CD14-positive monocyte (primary cell): ENCODE data around the gene WDFY4. TPM values are rescaled to one million over a fixed set of nuclear protein-coding genes. Genes with fewer than 3 reads are reported as not detected.
A peak's percentile ranks its signal among the peaks of the same experiment; 100 is the strongest.

Experiments used
- DNase-seq, 3 donors: peaks; one replicate each; pipeline ENCODE4 v3.0.0-alpha.2; 2011 to 2022
- H2AFZ ChIP-seq: 2 replicates; pipeline ENCODE4 v1.6.0; 2012; ENCODE audit warnings: mild to moderate bottlenecking, low read depth, low read length, inconsistent platforms; ENCODE audit not compliant: insufficient read depth, poor library complexity, severe bottlenecking
- H3K27ac ChIP-seq, 2 donors: 1 replicate in 1 of 2; 2 replicates in 1 of 2; pipeline ENCODE4 v1.5.1; 2012 to 2013; ENCODE audit warnings: low read length in 2 of 2, control low read depth in 1 of 2, inconsistent platforms in 1 of 2, low read depth in 1 of 2, mild to moderate bottlenecking in 1 of 2
- H3K27me3 ChIP-seq, 2 donors: one replicate each; pipeline versions ENCODE4 v1.6.0 to v1.6.1; 2011 to 2013; ENCODE audit warnings: low read length in 2 of 2; ENCODE audit not compliant: control insufficient read depth in 2 of 2, insufficient read depth in 2 of 2
- H3K36me3 ChIP-seq, 2 donors: replicated peaks in 1 of 2; 1 replicate in 1 of 2; 2 replicates in 1 of 2; pipeline versions ENCODE4 v1.5.1 to v1.6.1; 2012 to 2013; ENCODE audit warnings: low read length in 2 of 2, control low read depth in 1 of 2, inconsistent platforms in 1 of 2, mild to moderate bottlenecking in 1 of 2; ENCODE audit not compliant: insufficient read depth in 2 of 2, control insufficient read depth in 1 of 2
- H3K4me1 ChIP-seq, 2 donors: 1 replicate in 1 of 2; 2 replicates in 1 of 2; pipeline versions ENCODE4 v1.5.1 to v1.6.1; 2012 to 2013; ENCODE audit warnings: low read length in 2 of 2, control low read depth in 1 of 2, inconsistent platforms in 1 of 2, mild to moderate bottlenecking in 1 of 2, moderate library complexity in 1 of 2; ENCODE audit not compliant: insufficient read depth in 2 of 2, control insufficient read depth in 1 of 2
- H3K4me2 ChIP-seq: replicated peaks from 2 replicates; pipeline ENCODE3; 2012; ENCODE audit warnings: low read length, moderate library complexity, mild to moderate bottlenecking; ENCODE audit not compliant: poor library complexity, severe bottlenecking; ENCODE audit errors: extremely low read depth
- H3K4me3 ChIP-seq, 3 experiments: fragments of 200-600 bp in 1 of 3; sonication (generic) in 1 of 3; replicated peaks in 1 of 3; 1 replicate in 2 of 3; 2 replicates in 1 of 3; pipeline ENCODE4 v1.5.1; 2011 to 2013; ENCODE audit warnings: low read length in 3 of 3, mild to moderate bottlenecking in 3 of 3, control low read depth in 2 of 3, low read depth in 2 of 3, inconsistent platforms in 1 of 3, moderate library complexity in 1 of 3
- H3K79me2 ChIP-seq: 2 replicates; pipeline ENCODE4 v1.6.0; 2012; ENCODE audit warnings: mild to moderate bottlenecking, control low read depth, inconsistent platforms, low read length, moderate library complexity; ENCODE audit not compliant: insufficient read depth
- H3K9ac ChIP-seq: 2 replicates; pipeline ENCODE4 v1.6.0; 2017; ENCODE audit warnings: low read length, mild to moderate bottlenecking; ENCODE audit not compliant: insufficient read depth, poor library complexity, severe bottlenecking
- H3K9me3 ChIP-seq, 2 donors: replicated peaks in 1 of 2; 1 replicate in 1 of 2; 2 replicates in 1 of 2; pipeline versions ENCODE4 v1.5.1 to v1.6.1; 2012 to 2013; ENCODE audit warnings: low read length in 2 of 2, control low read depth in 1 of 2; ENCODE audit not compliant: control insufficient read depth in 1 of 2, insufficient read depth in 1 of 2
- H4K20me1 ChIP-seq: 2 replicates; pipeline ENCODE4 v1.6.0; 2012; ENCODE audit warnings: mild to moderate bottlenecking, low read length, control low read depth, moderate library complexity; ENCODE audit not compliant: insufficient read depth
- H3K27ac Mint-ChIP-seq, 7 donors: one replicate each; pipeline ENCODE4 v1.8.0; 2020; ENCODE audit warnings: mild to moderate bottlenecking in 7 of 7, mixed read lengths in 7 of 7, moderate library complexity in 6 of 7, inconsistent platforms in 2 of 7
- H3K27me3 Mint-ChIP-seq, 3 donors: one replicate each; pipeline ENCODE4 v1.8.0; 2021 to 2022; ENCODE audit warnings: low read depth in 3 of 3, mild to moderate bottlenecking in 3 of 3, mixed read lengths in 3 of 3, moderate library complexity in 3 of 3, inconsistent platforms in 1 of 3
- H3K36me3 Mint-ChIP-seq, 2 donors: one replicate each; pipeline ENCODE4 v1.8.0; 2020; ENCODE audit warnings: mixed read lengths in 2 of 2, inconsistent platforms in 1 of 2, mild to moderate bottlenecking in 1 of 2
- H3K4me1 Mint-ChIP-seq: one replicate; pipeline ENCODE4 v1.8.0; 2020; ENCODE audit warnings: mild to moderate bottlenecking, mixed read lengths
- H3K4me3 Mint-ChIP-seq, 2 donors: one replicate each; pipeline ENCODE4 v1.8.0; 2020; ENCODE audit warnings: mild to moderate bottlenecking in 2 of 2, mixed read lengths in 2 of 2, moderate library complexity in 1 of 2
- H3K9me3 Mint-ChIP-seq, 7 donors: one replicate each; pipeline ENCODE4 v1.8.0; 2020 to 2022; ENCODE audit warnings: mixed read lengths in 7 of 7, mild to moderate bottlenecking in 6 of 7, moderate library complexity in 6 of 7, inconsistent platforms in 2 of 7
- CTCF ChIP-seq: fragments of 200-600 bp; IDR thresholded peaks from one replicate; pipeline ENCODE4 v1.8.0; 2022; ENCODE audit warnings: antibody characterized with exemption, mild to moderate bottlenecking
- WGBS: methylation state at CpG from one replicate; pipeline ENCODE4 v1.1.5; 2013; ENCODE audit warnings: missing lambda C conversion rate; ENCODE audit not compliant: insufficient coverage; 5-methylcytosine and 5-hydroxymethylcytosine counted together
- intact Hi-C, 2 donors: fragments of 100-400 bp; cut with micrococcal nuclease; formaldehyde crosslinking; loops; one replicate each; pipeline versions ENCODE4 v1.15.0 to v1.15.1; 2023
- polyA plus RNA-seq, 3 donors: library from polyadenylated mRNA; depleted of rRNA in 1 of 3; unstranded in 2 of 3; stranded (reverse) in 1 of 3; fragments of 300-500 nt in 2 of 3; fragments of >200 nt in 1 of 3; fragmentation: Illumina TruSeq in 2 of 3; gene quantifications; 1 replicate in 2 of 3; 2 replicates in 1 of 3; pipeline ENCODE4 v1.2.3, GENCODE V29; 2012 to 2021

The WDFY4 gene
- polyA plus RNA-seq, 3 donors, result 7.5 to 36.1 (median 9.8) TPM

- Mint-ChIP-seq H3K27ac (no peak overlapping the region), H3K36me3 (peaks cover 39 to 56% of the 10 kb centered on the region in 2 donors), H3K4me1 (peaks cover 31% of the 10 kb centered on the region), H3K4me3 (no peak overlapping the region), H3K9me3 (no peaks in the 10 kb centered on the region), H3K27me3 (peaks cover 0 to 2% (median 0%) of the 10 kb centered on the region in 3 donors)
- no peak for DNase-seq
- 93% methylated on average over 1 of the region's 4 CpGs for WGBS
- H3K36me3 ChIP-seq, result peaks cover 22 to 74% of the 10 kb centered on the region in 2 donors
- H3K9ac ChIP-seq, result no peak overlapping the region
- H3K4me1 ChIP-seq, result peaks cover 2 to 12% of the 10 kb centered on the region in 2 donors
- peaks cover 97% of the 10 kb centered on the region for H4K20me1 ChIP-seq
- H3K9me3 ChIP-seq, result no peaks in the 10 kb centered on the region
- no peak overlapping the region for H3K4me3 ChIP-seq
- peaks cover 100% of the 10 kb centered on the region for H3K79me2 ChIP-seq
- peak overlapping the region in 1 of 2 donors; percentile 54 for H3K27ac ChIP-seq
- H3K27me3 ChIP-seq, result no peaks in the 10 kb centered on the region
- intact Hi-C loops, result no loop called here
- TF ChIP-seq CTCF, result no peak
- no peak overlapping the region for H2AFZ ChIP-seq
- no peak overlapping the region for H3K4me2 ChIP-seq
These were observed 8.5 kb downstream of the WDFY4 start for GRCh38 chr10:48693206-48693605.

- no peak overlapping the region for H3K4me3 Mint-ChIP-seq
- no peaks in the 10 kb centered on the region for H3K9me3 Mint-ChIP-seq
- H3K4me1 Mint-ChIP-seq, result peaks cover 26% of the 10 kb centered on the region
- Histone ChIP-seq H3K27me3 (no peaks in the 10 kb centered on the region), H3K27ac (no peak overlapping the region), H2AFZ (no peak overlapping the region), H3K9me3 (no peaks in the 10 kb centered on the region), H3K36me3 (peaks cover 25 to 86% of the 10 kb centered on the region in 2 donors), H3K79me2 (peaks cover 99% of the 10 kb centered on the region), H3K9ac (no peak overlapping the region), H3K4me1 (peaks cover 2 to 10% of the 10 kb centered on the region in 2 donors), H3K4me3 (no peak overlapping the region), H4K20me1 (peaks cover 99% of the 10 kb centered on the region), H3K4me2 (no peak overlapping the region)
- H3K27ac Mint-ChIP-seq, result peak overlapping the region in 4 of 7 donors; percentile 16 to 75 (median 52)
- TF ChIP-seq CTCF, result no peak
- no peak for DNase-seq
- peaks cover 0 to 2% (median 1%) of the 10 kb centered on the region in 3 donors for H3K27me3 Mint-ChIP-seq
- intact Hi-C loops, result no loop called here
- peaks cover 48 to 67% of the 10 kb centered on the region in 2 donors for H3K36me3 Mint-ChIP-seq
- 97% methylated on average over 7 of the region's 7 CpGs for WGBS
These were observed 9.8 kb downstream of the WDFY4 start for GRCh38 chr10:48694371-48695030.
